Fibroblast of pulmonary artery (primary cell): ENCODE measurements around the gene TAPT1.

Source experiments
- DNase-seq: peaks from one replicate; pipeline ENCODE4 v3.0.0-alpha.2; 2010; ENCODE audit warnings: low read depth
- H3K4me3 ChIP-seq: replicated peaks from 2 replicates; pipeline ENCODE4 v1.5.1; 2011; ENCODE audit warnings: low read depth, mild to moderate bottlenecking, control low read depth, low read length, moderate library complexity
- TF ChIP-seq, protein P1 (sequence below): IDR thresholded peaks from 2 replicates; pipeline ENCODE4 v1.5.1; 2011; ENCODE audit warnings: mild to moderate bottlenecking, control low read depth, low read length, inconsistent platforms; ENCODE audit errors: missing control alignments

Gene TAPT1

GRCh38 chr4:16259241-16259888, 33.1 kb upstream of the TAPT1 start:
- TF ChIP-seq, protein P1, sequence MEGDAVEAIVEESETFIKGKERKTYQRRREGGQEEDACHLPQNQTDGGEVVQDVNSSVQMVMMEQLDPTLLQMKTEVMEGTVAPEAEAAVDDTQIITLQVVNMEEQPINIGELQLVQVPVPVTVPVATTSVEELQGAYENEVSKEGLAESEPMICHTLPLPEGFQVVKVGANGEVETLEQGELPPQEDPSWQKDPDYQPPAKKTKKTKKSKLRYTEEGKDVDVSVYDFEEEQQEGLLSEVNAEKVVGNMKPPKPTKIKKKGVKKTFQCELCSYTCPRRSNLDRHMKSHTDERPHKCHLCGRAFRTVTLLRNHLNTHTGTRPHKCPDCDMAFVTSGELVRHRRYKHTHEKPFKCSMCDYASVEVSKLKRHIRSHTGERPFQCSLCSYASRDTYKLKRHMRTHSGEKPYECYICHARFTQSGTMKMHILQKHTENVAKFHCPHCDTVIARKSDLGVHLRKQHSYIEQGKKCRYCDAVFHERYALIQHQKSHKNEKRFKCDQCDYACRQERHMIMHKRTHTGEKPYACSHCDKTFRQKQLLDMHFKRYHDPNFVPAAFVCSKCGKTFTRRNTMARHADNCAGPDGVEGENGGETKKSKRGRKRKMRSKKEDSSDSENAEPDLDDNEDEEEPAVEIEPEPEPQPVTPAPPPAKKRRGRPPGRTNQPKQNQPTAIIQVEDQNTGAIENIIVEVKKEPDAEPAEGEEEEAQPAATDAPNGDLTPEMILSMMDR: no peak
- DNase-seq: no peak

GRCh38 chr4:16257611-16258010, 31.3 kb upstream of the TAPT1 start:
- DNase-seq: no peak
- H3K4me3 ChIP-seq: no peak overlapping the region
- TF ChIP-seq, protein P1: no peak

More at GRCh38 chr4:16259241-16259888, 33.1 kb upstream of the TAPT1 start:
- H3K4me3 ChIP-seq: no peak overlapping the region

DNA sequence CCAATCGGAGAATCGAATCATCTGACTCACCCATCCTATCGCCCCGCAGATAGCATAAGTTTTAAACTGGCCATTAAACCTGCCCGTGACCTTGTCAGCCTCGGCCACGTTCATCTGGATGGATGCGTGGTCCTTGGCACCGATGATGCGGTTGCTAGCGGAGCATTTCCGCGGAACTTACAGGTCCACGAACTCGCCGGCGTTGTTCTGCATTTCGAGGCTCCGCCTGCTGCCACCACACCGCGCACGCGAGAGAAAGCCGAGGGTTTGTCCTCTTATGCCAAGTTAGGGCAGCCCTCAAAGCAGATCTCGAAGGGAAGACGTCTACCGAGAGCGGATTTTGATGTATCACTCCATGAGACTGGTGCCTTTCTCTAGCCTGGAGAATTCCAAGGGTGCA, 30.1 kb upstream of the TAPT1 start:
- TF ChIP-seq, protein P1: no peak
- no peak overlapping the region for H3K4me3 ChIP-seq
- DNase-seq: no peak

GRCh38 chr4:16255730-16256129, 29.5 kb upstream of the TAPT1 start:
- DNase-seq: no peak
- TF ChIP-seq, protein P1: no peak
- no peak overlapping the region for H3K4me3 ChIP-seq

- TF ChIP-seq, protein P1: no peak
- DNase-seq: peak; percentile 78
Measured at GRCh38 chr4:16253127-16253960, 27.1 kb upstream of the TAPT1 start.

DNA sequence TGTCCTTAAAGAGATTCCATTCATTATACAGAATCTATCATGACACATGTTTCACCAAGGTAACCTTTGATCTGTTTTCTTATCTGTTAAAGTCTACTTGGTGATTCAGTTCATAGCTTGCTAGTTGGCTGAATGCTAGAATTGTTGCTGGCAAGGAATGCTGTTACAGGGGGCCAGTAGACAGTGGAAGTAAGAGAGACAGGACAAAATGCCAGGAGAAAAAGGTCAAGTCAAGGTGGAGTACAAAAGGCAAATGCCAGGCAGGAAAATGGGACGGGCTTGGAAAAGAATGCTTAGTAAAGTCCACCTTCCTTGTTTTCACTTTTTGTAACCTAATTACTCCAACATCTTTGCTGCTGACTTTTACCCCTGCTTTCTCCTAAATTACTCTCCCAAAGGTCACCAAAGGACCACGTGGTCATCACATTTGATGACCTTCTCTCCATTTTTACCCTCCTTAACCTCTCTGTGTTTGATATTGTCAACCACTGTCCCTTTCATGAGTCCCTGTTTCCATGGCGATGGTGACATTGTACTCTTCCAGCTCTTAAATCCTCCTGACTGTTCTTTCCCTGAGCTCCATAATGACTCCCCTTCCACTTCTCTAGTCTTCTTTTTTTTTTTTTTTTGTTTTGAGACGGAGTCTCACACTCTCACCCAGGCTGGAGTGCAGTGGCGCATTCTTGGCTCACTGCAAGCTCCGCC, 24.5 kb upstream of the TAPT1 start:
- H3K4me3 ChIP-seq: no peak overlapping the region
- DNase-seq: no peak
- TF ChIP-seq, protein P1: no peak

More at GRCh38 chr4:16253127-16253960, 27.1 kb upstream of the TAPT1 start:
- no peak overlapping the region for H3K4me3 ChIP-seq
